Stimulated activated effector memory CD8-positive, alpha-beta T cell treated with anti-CD3 and anti-CD28 coated beads, Interleukin-12 subunit alpha, Interleukin-12 subunit beta, amount 100 ng/mL, for 72 hours (primary cell): ENCODE results near the gene NOL12.

Source experiments
- ATAC-seq: fragments of 150-1000 bp; cut with Tn5 transposase; 2 replicates; pipeline ENCODE4 v1.10.0; 2021
- DNase-seq, 2 donors: peaks; one replicate each; pipeline ENCODE4 v3.0.0; 2021 to 2022; ENCODE audit warnings: low spot score in 2 of 2
- H3K27ac Mint-ChIP-seq: one replicate; pipeline ENCODE4 v1.8.0; 2022; ENCODE audit warnings: mild to moderate bottlenecking, mixed read lengths
- H3K36me3 Mint-ChIP-seq: one replicate; pipeline ENCODE4 v1.8.0; 2022; ENCODE audit warnings: mild to moderate bottlenecking, mixed read lengths
- H3K4me1 Mint-ChIP-seq: one replicate; pipeline ENCODE4 v1.8.0; 2022; ENCODE audit warnings: mixed read lengths
- H3K4me3 Mint-ChIP-seq: one replicate; pipeline ENCODE4 v1.8.0; 2022; ENCODE audit warnings: mild to moderate bottlenecking, mixed read lengths
- H3K9me3 Mint-ChIP-seq: one replicate; pipeline ENCODE4 v1.8.0; 2022; ENCODE audit warnings: mixed read lengths

The NOL12 gene

DNA sequence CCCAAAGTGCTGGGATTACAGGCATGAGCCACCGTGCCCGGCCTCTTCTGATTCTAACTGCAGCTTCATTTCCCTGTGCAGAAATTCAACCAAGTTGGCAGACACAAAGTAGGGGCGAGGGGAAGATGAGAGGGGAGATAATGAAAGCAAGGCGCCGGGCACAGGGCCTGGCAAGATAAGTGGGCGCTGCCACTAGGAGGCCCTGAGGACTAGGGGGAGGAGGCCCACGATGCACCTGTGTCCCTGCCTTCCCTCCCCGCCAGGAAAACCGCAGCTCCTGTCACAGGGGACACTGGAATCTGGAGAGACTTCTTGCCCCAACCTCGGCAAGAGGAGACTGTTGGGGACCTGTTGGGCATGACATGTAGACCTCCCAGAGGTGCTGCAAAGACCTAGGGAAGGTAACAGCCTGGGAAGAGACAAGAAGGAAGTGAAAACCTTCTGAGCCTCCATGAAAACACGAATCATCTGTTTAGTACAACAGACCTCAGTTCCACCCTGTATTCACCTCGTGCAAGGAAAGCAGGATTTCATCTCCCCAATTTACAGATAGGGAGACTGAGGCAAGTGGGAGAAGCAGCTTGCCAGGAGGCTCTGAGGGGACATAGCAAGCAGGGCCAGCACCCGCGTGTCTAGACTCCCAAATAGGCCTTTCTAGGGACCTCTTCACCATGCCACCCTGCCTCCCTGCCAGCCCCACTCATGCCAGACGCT, 13.8 kb upstream of the NOL12 start:
- Mint-ChIP-seq H3K9me3 (no peaks in the 10 kb centered on the region), H3K4me3 (no peak overlapping the region), H3K27ac (peak overlapping the region; percentile 79), H3K36me3 (peaks cover 23% of the 10 kb centered on the region), H3K4me1 (peaks cover 38% of the 10 kb centered on the region)
- ATAC-seq = no peak
- DNase-seq = no peak

GRCh38 chr22:37672920-37673455, 13.2 kb upstream of the NOL12 start:
- H3K27ac Mint-ChIP-seq = peak overlapping the region; percentile 92

GRCh38 chr22:37674248-37674647, 11.9 kb upstream of the NOL12 start:
- Mint-ChIP-seq H3K9me3 (no peaks in the 10 kb centered on the region), H3K4me1 (peaks cover 48% of the 10 kb centered on the region), H3K27ac (peak overlapping the region; percentile 92), H3K36me3 (peaks cover 42% of the 10 kb centered on the region), H3K4me3 (peak overlapping the region; percentile 79)
- ATAC-seq = no peak
- no peak for DNase-seq

More at GRCh38 chr22:37672920-37673455, 13.2 kb upstream of the NOL12 start:
- Mint-ChIP-seq H3K36me3 (peaks cover 29% of the 10 kb centered on the region), H3K9me3 (no peaks in the 10 kb centered on the region), H3K4me3 (no peak overlapping the region), H3K4me1 (peaks cover 45% of the 10 kb centered on the region)
- DNase-seq (no peak), ATAC-seq (no peak)

DNA sequence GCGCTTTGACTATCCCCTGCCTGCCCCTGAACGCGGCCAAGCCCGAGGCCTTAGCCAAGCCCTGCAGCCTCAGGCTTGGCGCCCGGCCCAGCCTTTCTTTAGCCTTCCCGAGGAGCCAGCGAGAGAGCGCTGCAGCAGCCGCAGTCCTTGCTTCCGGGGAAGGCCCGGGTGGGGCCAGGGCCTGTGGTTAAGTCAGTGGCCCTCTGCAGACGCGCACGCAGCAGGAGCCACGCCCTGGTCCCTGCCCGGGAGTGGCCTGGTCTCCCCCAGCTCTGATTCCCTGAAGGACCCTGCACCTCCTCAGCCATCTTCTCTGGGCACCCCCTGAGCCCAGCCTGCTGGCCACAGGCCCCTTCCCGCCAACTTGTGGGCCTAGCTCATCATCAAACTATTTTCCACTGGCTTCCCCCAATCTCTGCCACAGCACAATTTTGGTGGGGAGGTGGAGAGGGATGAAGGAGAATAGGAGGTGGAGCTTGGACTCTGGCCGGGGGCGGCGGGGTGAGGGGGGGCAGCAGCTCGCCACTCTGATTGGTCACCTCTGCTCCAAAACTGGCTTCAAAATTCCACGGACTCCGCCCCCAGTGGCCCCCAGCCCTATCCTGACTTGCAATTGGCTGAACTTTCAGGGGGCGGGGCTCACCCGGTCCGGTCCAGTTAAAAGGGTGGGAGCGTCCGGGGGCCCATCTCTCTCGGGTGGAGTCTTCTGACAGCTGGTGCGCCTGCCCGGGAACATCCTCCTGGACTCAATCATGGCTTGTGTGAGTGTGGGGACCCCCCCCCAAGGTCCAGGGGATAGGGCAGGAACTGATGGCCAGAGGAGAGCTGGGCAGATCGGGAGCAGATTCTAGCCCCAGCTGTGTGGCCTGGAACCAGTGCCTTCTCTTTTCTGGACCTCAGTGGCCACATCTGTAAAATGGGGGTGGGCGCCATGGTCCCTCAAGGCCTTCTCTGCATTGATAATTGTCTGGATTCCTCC, 10.9 kb upstream of the NOL12 start, which contains the start of gene LGALS1:
LGALS1 (plus strand) TSS at position 686 of the 979 bp plus-strand sequence; CDS start at position 753, 67 bp downstream.
- peaks cover 55% of the 10 kb centered on the region for H3K4me1 Mint-ChIP-seq
- ATAC-seq = peak; percentile 77
- H3K27ac Mint-ChIP-seq = peak within 1 kb of the TSS; percentile 92
- peaks cover 52% of the 10 kb centered on the region for H3K36me3 Mint-ChIP-seq
- H3K4me3 Mint-ChIP-seq = peak within 1 kb of the TSS; percentile 79
- DNase-seq = peak; percentile 63 to 85
- no peaks in the 10 kb centered on the region for H3K9me3 Mint-ChIP-seq

GRCh38 chr22:37675930-37676735, 10.0 kb upstream of the NOL12 start:
- Mint-ChIP-seq H3K36me3 (peaks cover 61% of the 10 kb centered on the region), H3K4me1 (peaks cover 58% of the 10 kb centered on the region), H3K9me3 (no peaks in the 10 kb centered on the region), H3K27ac (peak overlapping the region; percentile 92), H3K4me3 (peak overlapping the region; percentile 79)
- DNase-seq = peak; percentile 31 to 70
- ATAC-seq = peak; percentile 1

DNA sequence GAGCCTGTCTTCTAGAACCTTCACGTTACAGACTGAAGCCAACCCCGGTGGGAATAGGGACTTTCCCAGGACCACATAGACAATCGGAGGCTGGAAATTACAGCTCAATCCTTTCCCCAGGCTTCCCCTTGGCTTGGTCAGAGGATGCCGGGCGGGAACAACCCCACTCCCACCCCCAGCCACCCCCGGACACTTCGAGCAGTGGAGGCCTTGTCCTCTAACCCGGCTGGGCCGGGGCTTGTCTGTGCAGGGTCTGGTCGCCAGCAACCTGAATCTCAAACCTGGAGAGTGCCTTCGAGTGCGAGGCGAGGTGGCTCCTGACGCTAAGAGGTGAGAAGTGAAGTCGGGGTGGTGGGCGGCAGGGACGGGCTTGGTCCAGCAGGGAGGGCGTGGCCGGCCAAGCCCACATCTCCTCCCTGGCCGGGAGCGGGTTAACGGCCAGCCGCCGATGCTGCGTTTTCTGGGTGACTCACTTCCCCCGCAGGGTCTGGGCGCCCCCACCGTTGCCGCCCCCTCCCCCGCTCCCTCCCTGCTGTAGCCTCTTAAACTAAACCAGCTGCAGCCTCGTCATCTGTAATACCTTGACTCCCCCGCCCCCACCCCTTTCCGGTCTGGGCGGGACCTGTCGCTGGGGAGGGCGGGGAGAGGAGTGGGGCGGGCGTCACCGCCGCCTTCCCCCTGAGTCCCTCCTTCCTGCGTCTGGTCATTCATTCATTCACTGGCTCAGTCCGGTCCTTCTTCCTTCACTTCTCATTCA, 9.2 kb upstream of the NOL12 start:
- Mint-ChIP-seq H3K9me3 (no peaks in the 10 kb centered on the region), H3K36me3 (peaks cover 68% of the 10 kb centered on the region), H3K4me3 (peak overlapping the region; percentile 79), H3K4me1 (peaks cover 64% of the 10 kb centered on the region), H3K27ac (peak overlapping the region; percentile 92)
- ATAC-seq (peak; percentile 82), DNase-seq (peak; percentile 80 to 94)

DNA sequence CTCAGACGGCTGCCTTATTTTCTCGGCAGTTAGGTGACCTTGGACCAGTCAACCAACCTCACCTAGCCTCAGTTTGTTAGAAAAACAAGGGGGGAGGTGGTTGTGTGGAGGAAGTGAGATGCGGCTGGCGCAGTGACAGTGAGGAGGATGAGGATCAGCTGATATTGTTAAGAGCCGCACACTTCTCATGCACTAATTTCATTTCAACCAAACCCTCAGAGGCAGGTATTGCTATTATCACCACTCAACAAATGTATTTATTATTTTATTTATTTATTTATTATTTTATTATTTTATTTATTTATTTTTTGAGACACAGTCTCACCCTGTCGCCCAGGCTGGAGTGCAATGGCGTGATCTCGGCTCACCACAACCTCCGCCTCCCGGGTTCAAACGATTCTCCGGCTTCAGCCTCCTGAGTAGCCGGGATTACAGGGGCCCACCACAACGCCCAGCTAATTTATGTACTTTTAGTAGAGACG, 8.6 kb upstream of the NOL12 start:
- ATAC-seq (peak; percentile 5), DNase-seq (no peak)
- peak overlapping the region; percentile 79 for H3K4me3 Mint-ChIP-seq
- H3K36me3 Mint-ChIP-seq = peaks cover 68% of the 10 kb centered on the region
- H3K27ac Mint-ChIP-seq = peak overlapping the region; percentile 92
- H3K9me3 Mint-ChIP-seq = no peaks in the 10 kb centered on the region
- H3K4me1 Mint-ChIP-seq = peaks cover 58% of the 10 kb centered on the region

DNA sequence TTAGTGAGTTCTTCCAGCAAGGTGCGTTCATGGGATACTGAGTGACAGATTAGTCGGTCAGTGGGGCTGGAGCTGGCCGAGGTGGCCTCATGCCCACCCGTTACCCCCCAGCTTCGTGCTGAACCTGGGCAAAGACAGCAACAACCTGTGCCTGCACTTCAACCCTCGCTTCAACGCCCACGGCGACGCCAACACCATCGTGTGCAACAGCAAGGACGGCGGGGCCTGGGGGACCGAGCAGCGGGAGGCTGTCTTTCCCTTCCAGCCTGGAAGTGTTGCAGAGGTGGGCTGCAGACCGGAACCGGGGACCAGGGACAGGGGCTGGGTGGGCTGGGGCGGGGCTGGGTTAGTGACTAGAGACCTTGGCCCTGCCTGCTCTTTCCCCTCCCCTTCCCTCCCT, 7.8 kb upstream of the NOL12 start:
- H3K4me3 Mint-ChIP-seq = peak overlapping the region; percentile 79
- no peak for ATAC-seq
- H3K4me1 Mint-ChIP-seq = peaks cover 53% of the 10 kb centered on the region
- peak overlapping the region; percentile 92 for H3K27ac Mint-ChIP-seq
- peaks cover 68% of the 10 kb centered on the region for H3K36me3 Mint-ChIP-seq
- no peaks in the 10 kb centered on the region for H3K9me3 Mint-ChIP-seq
- DNase-seq = no peak

DNA sequence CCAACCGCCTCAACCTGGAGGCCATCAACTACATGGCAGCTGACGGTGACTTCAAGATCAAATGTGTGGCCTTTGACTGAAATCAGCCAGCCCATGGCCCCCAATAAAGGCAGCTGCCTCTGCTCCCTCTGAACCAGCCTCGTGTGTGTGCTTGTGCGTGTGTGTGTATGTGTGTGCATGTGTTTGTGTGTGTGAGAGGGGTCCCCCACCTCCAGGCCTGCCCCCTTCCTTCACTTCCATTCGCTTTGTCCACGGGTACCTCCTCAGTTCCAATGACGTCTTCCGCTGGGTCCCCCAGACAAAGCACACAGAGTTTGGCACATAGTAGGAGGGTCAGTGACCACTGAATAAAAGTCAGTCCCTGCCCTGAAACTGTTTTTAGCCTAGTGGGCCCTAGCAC, 6.5 kb upstream of the NOL12 start:
- DNase-seq = no peak
- ATAC-seq = no peak
- Mint-ChIP-seq H3K4me1 (peaks cover 40% of the 10 kb centered on the region), H3K27ac (peak overlapping the region; percentile 46), H3K36me3 (peaks cover 68% of the 10 kb centered on the region), H3K9me3 (no peaks in the 10 kb centered on the region), H3K4me3 (peak overlapping the region; percentile 40)

DNA sequence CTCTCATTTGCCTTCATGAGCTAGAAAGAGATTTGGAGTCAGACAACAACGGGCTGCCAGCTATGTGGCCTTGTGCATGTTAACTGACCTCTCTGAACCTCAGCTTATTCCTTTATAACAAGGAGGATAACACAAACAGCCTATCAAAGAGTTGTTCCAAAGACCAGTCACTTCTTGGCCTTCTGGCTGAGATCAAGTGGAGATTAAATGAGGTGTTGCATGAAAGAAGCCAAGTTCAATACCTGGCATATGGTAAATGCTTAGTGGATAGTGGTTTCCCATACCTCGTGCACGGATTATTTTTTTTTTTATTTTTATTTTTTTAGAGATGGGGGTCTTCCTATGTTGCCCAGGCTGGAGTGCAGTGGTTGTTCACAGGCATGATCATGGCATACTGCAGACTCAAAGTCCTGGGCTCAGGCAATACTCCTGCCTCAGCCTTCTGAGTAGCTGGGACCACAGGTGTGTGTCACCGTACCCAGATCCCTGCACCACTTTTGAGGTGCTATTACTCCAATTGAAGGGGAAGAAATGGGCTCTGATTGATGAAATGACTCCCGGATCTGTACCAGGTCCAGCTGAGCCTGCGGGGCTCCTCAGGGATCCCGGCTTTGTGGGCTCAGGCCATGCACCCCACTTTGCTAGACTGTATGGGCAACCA, 5.8 kb upstream of the NOL12 start:
- H3K27ac Mint-ChIP-seq = peak overlapping the region; percentile 46
- peak overlapping the region; percentile 40 for H3K4me3 Mint-ChIP-seq

DNA sequence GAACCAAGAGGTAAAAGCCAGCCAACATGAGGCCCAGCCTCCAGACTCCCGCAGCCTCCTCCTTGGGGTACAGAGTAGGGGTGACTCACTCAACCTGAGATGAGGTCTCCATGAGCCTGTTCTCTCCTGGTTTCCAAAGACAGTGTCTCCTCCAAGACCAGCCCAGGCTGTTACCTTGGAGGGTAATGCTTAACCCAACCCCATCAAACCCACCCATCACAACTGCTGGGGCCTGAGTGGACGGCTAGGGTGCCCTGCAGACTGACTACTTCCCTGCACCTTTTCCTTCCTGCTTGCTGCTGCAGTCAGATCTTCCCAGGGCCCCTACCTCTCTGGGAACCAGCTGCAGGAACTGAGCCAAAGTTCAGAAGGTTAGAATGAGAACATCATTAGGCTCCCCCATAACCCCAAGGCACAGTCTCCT, 5.1 kb upstream of the NOL12 start:
- Mint-ChIP-seq H3K4me1 (peaks cover 35% of the 10 kb centered on the region), H3K27ac (peak overlapping the region; percentile 64), H3K4me3 (no peak overlapping the region), H3K9me3 (no peaks in the 10 kb centered on the region), H3K36me3 (peaks cover 58% of the 10 kb centered on the region)
- DNase-seq = no peak
- ATAC-seq = no peak

More for the DNA sequence above, 5.8 kb upstream of the NOL12 start:
- Mint-ChIP-seq H3K9me3 (no peaks in the 10 kb centered on the region), H3K36me3 (peaks cover 65% of the 10 kb centered on the region), H3K4me1 (peaks cover 34% of the 10 kb centered on the region)
- DNase-seq (no peak), ATAC-seq (no peak)

DNA sequence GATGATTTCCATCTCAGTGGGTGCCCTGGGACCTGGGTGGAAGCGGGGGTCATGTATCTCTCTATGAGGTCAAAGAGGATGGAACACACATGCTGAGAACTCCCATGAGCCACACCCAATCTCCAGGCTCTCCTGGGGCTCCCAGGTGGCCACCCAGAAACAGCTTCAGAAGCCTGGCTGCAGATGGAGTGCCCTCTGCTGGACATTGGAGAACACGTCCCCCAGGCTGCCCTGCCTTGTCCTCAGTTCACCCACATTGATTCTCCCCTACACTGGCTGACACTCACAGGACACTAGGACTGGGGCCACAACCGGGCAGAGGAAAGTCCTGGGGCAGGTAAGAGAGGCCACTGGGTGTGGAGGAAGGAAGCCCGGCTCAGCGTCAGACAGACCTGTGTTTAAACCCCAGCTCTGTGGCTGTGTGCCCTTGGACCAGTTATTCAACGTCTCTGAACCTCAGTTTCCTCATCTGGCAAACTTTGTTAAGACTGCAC, 4.5 kb upstream of the NOL12 start:
- DNase-seq = peak; percentile 56 to 86
- Mint-ChIP-seq H3K4me1 (peaks cover 39% of the 10 kb centered on the region), H3K4me3 (no peak overlapping the region), H3K36me3 (peaks cover 52% of the 10 kb centered on the region), H3K27ac (peak overlapping the region; percentile 64), H3K9me3 (no peaks in the 10 kb centered on the region)
- ATAC-seq = peak; percentile 59
